Measurements from ENCODE around the gene CASK. TPM values are rescaled to one million over a fixed set of nuclear protein-coding genes. Genes with fewer than 3 reads are reported as not detected.

CASK gene
- total RNA-seq, 1 experiment from 2014 or later: 33.5 TPM

DNA sequence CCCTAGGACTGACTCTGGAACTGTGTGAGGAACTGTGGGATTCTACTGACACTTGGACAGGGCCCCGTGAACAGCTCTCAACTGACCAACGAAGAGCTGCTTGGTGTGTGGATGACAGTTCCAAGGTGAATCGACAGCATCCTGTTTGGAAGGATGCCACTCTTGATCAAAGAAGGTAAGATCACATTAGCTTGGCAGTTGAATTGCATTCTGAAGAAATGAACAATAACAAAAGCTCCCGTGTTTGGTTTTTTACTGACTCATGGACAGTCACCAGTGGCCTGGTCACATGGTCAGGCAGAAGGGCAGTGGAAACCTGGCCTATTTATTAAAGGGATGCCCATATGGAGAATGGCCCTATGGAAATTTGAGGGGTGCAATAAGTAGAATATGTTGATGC, 267.7 kb downstream of the CASK start:
- Histone ChIP-seq H3K9me3 (ENCODE audit: control insufficient read depth, insufficient read depth, low read depth, low read length) (no peaks in the 10 kb centered on the region), H3K36me3 (ENCODE audit: control insufficient read depth, insufficient read depth, low read length) (no peaks in the 10 kb centered on the region), H3K27ac (ENCODE audit: low read length) (no peak overlapping the region), H3K27me3 (ENCODE audit: control insufficient read depth, insufficient read depth, low read length) (no peaks in the 10 kb centered on the region), H3K4me1 (ENCODE audit: control insufficient read depth, insufficient read depth, low read length) (no peaks in the 10 kb centered on the region), H3K4me3 (ENCODE audit: low read depth in 2 of 2, low read length in 2 of 2) (no peak overlapping the region)
- BruUV-seq (replicated peaks): no TSS peak
- ChIA-PET POLR2A (no interaction called here), CTCF (no interaction called here)
- ATAC-seq (no peak), DNase-seq (ENCODE audit: low read depth, low spot score) (no peak)
- TF ChIP-seq POLR2AphosphoS5 (IDR thresholded peaks at IDR 0.05; ENCODE audit: low read depth, low read length) (no peak), TCF7L2 (IDR thresholded peaks at IDR 0.05; ENCODE audit: low read depth, low read length) (no peak), SIN3A (IDR thresholded peaks at IDR 0.05; ENCODE audit: borderline replicate concordance, insufficient read depth, low read depth, low read length) (no peak), REST (IDR thresholded peaks at IDR 0.05; ENCODE audit: insufficient read depth in 1 of 2, low read depth in 2 of 2, low read length in 1 of 2) (no peak)
- TF ChIP-seq, protein P1, sequence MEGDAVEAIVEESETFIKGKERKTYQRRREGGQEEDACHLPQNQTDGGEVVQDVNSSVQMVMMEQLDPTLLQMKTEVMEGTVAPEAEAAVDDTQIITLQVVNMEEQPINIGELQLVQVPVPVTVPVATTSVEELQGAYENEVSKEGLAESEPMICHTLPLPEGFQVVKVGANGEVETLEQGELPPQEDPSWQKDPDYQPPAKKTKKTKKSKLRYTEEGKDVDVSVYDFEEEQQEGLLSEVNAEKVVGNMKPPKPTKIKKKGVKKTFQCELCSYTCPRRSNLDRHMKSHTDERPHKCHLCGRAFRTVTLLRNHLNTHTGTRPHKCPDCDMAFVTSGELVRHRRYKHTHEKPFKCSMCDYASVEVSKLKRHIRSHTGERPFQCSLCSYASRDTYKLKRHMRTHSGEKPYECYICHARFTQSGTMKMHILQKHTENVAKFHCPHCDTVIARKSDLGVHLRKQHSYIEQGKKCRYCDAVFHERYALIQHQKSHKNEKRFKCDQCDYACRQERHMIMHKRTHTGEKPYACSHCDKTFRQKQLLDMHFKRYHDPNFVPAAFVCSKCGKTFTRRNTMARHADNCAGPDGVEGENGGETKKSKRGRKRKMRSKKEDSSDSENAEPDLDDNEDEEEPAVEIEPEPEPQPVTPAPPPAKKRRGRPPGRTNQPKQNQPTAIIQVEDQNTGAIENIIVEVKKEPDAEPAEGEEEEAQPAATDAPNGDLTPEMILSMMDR (IDR thresholded peaks at IDR 0.05): no peak
- in situ Hi-C loops (cut with HindIII; ENCODE audit: low pct_unique_long_range_greater_than_20kb, low sequenced_read_pairs) (no loop called here), intact Hi-C loops (cut with micrococcal nuclease; ENCODE audit: unreplicated experiment) (no loop called here)

GRCh38 chrX:41655101-41655500, 268.3 kb downstream of the CASK start:
- no peaks in the 10 kb centered on the region for H3K9me3 ChIP-seq (ENCODE audit: control insufficient read depth, insufficient read depth, low read depth, low read length)
- POLR2A ChIA-PET: no interaction called here

More at GRCh38 chrX:41655101-41655500, 268.3 kb downstream of the CASK start:
- CTCF ChIA-PET: interaction anchor here (1.0 kb wide), 1 partner anchor 26 kb away, joined by 4 read pairs; no protein-coding TSS in a partner anchor
- H3K27me3 ChIP-seq (ENCODE audit: control insufficient read depth, insufficient read depth, low read length): no peaks in the 10 kb centered on the region
- TF ChIP-seq POLR2AphosphoS5 (IDR thresholded peaks at IDR 0.05; ENCODE audit: low read depth, low read length) (no peak), REST (IDR thresholded peaks at IDR 0.05; ENCODE audit: insufficient read depth in 1 of 2, low read depth in 2 of 2, low read length in 1 of 2) (no peak), TCF7L2 (IDR thresholded peaks at IDR 0.05; ENCODE audit: low read depth, low read length) (no peak), SIN3A (IDR thresholded peaks at IDR 0.05; ENCODE audit: borderline replicate concordance, insufficient read depth, low read depth, low read length) (no peak)
- TF ChIP-seq, protein P1 (IDR thresholded peaks at IDR 0.05): no peak
- H3K36me3 ChIP-seq (ENCODE audit: control insufficient read depth, insufficient read depth, low read length): no peaks in the 10 kb centered on the region
- DNase-seq (ENCODE audit: low read depth, low spot score) (no peak), ATAC-seq (no peak)
- in situ Hi-C loops (cut with HindIII; ENCODE audit: low pct_unique_long_range_greater_than_20kb, low sequenced_read_pairs): no loop called here
- BruUV-seq (replicated peaks): no TSS peak
- H3K4me1 ChIP-seq (ENCODE audit: control insufficient read depth, insufficient read depth, low read length): no peaks in the 10 kb centered on the region
- no peak overlapping the region for H3K4me3 ChIP-seq (ENCODE audit: low read depth in 2 of 2, low read length in 2 of 2)
- intact Hi-C loops (cut with micrococcal nuclease; ENCODE audit: unreplicated experiment): no loop called here
- H3K27ac ChIP-seq (ENCODE audit: low read length): no peak overlapping the region

All from Panc1 (cell line).